Lung microvascular endothelial cell (primary cell): ENCODE measurements around the gene EML6. TPM values are rescaled to one million over a fixed set of nuclear protein-coding genes. Genes with fewer than 3 reads are reported as not detected.

Experiments
- DNase-seq, 2 donors: peaks; one replicate each; pipeline versions ENCODE4 v3.0.0 to v3.0.0-alpha.2; 2010; ENCODE audit warnings: low read depth in 2 of 2
- total RNA-seq: library from RNA; depleted of rRNA; stranded (reverse); fragments of >200 nt; gene quantifications from 2 replicates; pipeline ENCODE4 v1.2.1, GENCODE V29; 2014

The EML6 gene
- total RNA-seq, 1 donor from 2014 or later = 0.20 TPM

- no peak for DNase-seq
Measured at GRCh38 chr2:54706622-54707021, 16.8 kb upstream of the EML6 start.

DNA sequence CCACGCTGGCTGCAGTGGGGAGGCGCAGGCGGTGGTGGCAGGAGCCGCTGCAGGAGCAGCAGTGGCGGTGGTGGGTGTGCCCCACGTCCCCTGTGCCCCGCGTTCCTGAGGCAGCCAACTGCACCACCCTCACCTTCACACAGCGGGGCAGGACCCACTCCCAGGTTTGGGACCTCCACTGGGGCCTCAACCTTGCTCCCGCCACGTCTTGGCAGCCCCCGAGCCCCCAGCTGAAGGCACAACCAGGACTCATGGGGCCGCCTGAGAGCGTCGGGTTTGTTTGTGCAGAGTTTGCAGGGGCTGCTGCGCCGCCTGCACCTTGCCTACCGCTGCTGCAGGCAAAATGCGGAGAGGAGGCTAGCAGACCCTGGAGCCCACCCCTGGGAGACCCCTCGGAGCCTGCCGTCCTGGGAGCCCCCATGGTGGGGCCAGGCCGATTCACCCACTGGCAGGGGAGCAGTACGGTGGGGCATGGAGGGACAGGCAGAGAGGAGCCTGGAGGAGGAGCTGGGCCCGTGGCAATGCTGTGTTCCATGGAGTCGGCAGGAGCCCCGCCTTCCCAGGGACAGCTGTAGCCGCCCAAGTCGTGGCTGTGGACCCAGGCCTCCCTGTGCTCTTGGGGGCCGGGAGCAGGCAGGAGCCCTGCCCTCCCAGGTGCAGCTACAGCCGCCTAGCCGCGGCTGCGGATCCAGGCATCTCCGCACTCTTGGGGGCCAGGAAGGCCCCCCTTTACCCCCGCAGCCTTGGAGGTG is 14.7 kb upstream of the EML6 start:
- peak in 1 of 2 donors; percentile 33 for DNase-seq

- no peak for DNase-seq
Measured at GRCh38 chr2:54709336-54709809, 14.1 kb upstream of the EML6 start.

- DNase-seq = no peak
Measured at GRCh38 chr2:54710216-54710615, 13.2 kb upstream of the EML6 start.

DNA sequence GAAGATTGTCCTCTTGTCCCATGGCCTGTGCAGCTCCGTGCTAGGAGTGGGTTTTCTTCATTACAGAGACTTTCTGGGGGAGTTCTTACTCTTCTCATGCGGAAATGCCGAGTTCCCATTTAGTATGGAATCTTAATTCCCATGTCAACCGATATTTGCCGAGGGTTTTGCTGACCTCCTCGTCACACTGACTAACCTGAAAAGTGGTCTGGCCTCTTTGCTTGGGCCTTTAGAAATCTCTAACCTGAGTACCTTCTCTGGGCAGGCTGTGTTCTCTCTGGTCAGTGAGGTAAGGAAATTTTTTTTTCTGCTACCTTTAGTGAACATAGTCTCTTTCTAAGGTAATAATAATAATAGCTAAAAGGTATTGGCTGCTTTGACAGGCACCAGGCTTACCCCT is 10.9 kb upstream of the EML6 start:
- no peak for DNase-seq

- no peak for DNase-seq
Measured at GRCh38 chr2:54714996-54715395, 8.5 kb upstream of the EML6 start.

DNA sequence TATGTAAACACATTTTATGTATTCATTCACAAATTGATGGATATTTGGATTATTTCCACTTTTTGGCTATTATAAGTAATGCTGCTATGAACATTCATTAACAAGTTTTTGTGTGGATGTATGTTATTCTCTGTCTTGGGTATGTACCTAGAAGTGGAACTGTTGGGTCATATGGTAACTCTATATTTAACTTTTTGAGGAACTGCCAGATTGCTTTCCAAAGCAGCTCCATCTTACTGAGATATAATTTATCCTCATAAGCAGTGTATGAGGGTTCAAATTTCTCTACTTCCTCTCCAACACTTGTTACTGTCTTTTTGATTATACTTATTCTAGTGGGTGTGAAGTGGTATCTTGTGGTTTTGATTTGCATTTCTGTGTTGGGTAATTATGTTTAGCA is 7.1 kb upstream of the EML6 start:
- no peak for DNase-seq

- no peak for DNase-seq
Measured at GRCh38 chr2:54720563-54720962, 2.9 kb upstream of the EML6 start.

DNA sequence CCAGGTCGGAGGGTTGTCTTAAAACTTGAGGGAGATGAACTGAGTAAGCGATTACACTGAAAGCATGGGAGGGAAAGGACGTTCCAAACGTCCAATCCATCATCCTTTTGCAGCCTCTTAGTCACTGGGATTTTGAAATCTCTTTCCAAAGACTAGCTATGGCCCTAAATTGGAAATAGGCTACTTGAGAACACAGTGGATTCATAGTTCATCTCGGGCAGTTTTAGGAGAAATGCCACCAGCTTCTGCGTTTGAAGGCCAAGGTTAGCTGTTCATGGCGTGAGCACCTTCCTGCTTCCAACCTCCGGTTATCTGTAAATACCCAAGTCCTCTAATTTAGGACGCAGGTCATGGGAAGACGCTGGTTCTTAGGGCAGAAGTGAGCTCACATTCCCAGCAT is 821 bp upstream of the EML6 start:
- peak in 1 of 2 donors; percentile 34 for DNase-seq

GRCh38 chr2:54723996-54724559 is 616 bp downstream of the EML6 start:
- DNase-seq = peak; percentile 22 to 33

GRCh38 chr2:54724560-54725342 is 1.3 kb downstream of the EML6 start:
- DNase-seq = peak; percentile 25 to 32

DNA sequence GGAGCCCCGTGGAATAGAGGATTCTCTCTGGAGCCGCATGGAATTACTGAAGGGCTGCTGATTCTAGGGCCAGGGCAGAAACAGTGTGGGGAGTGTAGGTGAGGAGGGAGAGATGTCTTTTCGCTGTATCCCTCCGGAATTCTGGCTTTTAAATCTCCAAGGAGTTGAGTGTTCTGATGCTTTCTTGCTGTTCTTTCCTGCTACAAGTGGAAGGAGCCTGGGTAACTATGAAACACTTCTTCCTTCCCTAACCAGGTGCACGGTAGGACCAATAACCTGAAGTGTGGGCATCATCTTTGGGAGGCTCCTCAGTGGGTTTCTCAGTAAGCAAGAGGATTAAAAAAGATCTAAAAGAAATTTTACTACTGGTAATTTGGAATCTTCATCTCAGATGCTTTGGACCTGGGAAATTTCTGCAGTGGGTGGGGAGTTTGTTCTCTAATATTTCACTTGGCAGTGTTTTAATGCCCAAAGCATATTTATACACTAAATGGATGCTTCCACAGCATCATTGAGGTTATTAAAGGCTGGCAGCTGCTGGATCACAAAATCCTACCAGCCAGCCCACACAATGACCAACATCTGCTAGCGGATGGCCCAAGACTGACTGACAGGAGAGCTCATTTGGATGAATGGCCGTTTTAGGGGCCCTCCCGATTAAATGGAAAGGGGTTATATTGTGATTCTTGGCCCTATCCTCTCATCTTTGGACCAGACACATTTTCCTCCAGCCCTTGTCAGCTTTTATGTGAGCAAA is 2.1 kb downstream of the EML6 start:
- no peak for DNase-seq

- no peak for DNase-seq
Measured at GRCh38 chr2:54726431-54726830, 3.0 kb downstream of the EML6 start.

DNA sequence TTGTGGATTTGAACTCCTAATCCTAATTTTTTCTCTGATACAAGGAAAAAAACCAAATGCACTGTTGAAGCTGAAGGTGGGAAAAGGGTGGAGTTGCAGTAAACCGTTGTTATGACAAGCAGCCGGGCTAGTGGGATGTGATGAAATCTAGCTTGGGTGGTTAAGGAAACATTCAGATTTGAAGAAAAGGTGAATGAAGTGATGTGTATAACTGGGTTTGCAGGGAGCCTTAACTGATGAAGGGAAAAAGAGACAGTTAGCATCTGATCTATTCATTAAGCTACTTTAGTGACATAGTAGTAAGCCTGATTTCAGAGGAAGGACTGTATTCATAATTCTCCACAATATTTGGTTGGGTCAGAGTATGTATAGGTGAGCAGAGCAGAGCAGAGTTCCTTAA is 3.5 kb downstream of the EML6 start:
- no peak for DNase-seq

DNA sequence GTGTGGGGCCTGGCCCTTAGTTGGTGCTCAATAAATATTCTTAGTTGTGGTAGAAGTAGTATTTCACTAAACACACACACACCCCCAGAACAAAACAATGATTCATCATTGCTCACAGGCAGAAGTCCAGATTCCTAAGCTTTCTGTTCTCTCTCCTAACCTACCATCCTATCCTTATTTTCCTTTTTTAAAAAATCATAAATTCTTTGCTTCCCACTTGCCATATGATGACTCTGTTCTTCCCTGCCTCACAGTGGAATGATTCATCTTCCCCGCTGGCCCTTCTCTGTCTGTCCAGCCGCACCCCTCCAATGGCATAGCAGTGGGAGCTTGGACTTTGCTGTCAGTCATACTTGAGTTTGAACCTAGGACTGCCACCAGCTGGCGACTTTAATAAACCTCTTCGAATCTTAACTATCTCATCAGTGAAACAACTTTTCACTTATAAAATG is 5.2 kb downstream of the EML6 start:
- peak; percentile 25 to 78 for DNase-seq

- no peak for DNase-seq
Measured at GRCh38 chr2:54735636-54736035, 12.2 kb downstream of the EML6 start.

GRCh38 chr2:54738281-54738680 is 14.8 kb downstream of the EML6 start:
- DNase-seq = no peak

DNA sequence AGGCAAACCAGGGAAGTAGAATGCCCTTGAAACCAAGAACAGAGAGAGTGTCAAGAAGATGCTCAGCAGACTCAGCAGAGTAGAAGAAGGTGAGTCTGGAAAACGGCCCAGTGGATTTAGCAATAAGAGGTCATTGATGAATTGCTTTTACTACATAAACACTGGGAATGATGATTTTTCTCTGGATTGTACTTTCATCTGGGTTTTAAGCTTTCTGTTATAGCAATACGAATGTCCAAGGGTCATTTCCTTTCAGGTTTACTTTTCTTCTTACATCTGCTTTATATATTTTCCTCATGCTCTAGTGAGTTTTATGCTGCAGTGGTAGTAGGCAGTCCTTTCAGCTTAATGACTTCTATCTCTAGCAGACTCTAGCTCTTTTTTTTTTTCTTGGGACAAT is 16.9 kb downstream of the EML6 start:
- no peak for DNase-seq

- no peak for DNase-seq
Measured at GRCh38 chr2:54741250-54741649, 17.8 kb downstream of the EML6 start.

GRCh38 chr2:54750040-54750439 is 26.6 kb downstream of the EML6 start:
- no peak for DNase-seq

DNA sequence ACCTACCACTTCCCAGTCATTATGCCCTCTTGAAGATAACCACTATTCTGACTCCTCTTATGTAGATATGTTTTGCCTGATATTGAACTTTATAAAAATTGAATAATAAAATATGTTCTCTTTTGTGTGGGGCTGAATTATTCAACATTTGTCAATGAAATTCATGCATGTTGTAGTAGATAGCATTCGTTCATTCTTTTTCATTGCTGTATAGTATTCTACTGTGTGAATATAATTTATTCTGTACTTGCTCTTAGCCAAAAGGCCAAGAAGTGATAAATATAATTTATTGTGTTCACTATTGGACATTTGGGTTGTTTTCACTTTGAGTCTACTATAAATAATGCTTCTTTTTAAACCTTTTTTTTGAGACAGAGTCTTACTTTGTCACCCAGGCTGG is 29.0 kb downstream of the EML6 start:
- DNase-seq = no peak
